ENCODE results near the gene TYROBP.

TYROBP gene

DNA sequence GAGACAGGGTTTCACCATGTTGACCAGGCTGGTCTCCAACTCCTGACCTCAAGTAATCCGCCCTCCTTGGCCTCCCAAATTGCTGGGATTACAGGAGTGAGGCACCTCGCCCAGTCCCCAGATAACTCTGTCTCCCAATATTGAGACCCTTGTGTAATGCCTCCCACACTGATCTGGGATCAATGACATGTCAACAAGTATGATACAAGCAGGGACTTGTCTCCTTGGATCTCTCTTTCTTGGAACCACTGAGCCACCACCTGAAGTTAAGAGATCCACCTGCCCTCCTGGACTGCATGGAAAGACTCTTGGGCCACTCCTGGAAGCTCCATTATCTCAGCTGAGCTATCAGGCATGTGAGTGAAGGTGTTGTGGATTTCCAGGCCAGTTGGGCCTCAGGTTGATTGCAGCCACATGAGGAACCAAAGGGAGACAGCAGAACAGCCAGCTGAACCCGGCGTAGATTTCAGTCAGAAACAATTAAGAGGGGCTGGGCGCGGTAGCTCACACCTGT is 22.8 kb downstream of the TYROBP start:
- no peaks in the 10 kb centered on the region for H3K79me2 ChIP-seq (ENCODE audit: insufficient read depth, low read depth)
- H3K27me3 ChIP-seq (ENCODE audit: insufficient read depth, low read depth): peaks cover 5% of the 10 kb centered on the region; the same call in 1 of the 2 replicates
- H3K4me1 ChIP-seq (ENCODE audit: low read depth, poor library complexity, severe bottlenecking): peaks cover 5% of the 10 kb centered on the region
- no peak overlapping the region for H3K9ac ChIP-seq
- no peak overlapping the region for H3K27ac ChIP-seq
- H3K4me3 ChIP-seq (IDR thresholded peaks at IDR 0.05; ENCODE audit: insufficient read depth, low read depth, low read length): no peak overlapping the region
- no peak overlapping the region for H3K4me2 ChIP-seq
- no peak overlapping the region for H2AFZ ChIP-seq (ENCODE audit: low read depth)
- H3K36me3 ChIP-seq (ENCODE audit: insufficient read depth): no peaks in the 10 kb centered on the region
- TF ChIP-seq, protein P1, sequence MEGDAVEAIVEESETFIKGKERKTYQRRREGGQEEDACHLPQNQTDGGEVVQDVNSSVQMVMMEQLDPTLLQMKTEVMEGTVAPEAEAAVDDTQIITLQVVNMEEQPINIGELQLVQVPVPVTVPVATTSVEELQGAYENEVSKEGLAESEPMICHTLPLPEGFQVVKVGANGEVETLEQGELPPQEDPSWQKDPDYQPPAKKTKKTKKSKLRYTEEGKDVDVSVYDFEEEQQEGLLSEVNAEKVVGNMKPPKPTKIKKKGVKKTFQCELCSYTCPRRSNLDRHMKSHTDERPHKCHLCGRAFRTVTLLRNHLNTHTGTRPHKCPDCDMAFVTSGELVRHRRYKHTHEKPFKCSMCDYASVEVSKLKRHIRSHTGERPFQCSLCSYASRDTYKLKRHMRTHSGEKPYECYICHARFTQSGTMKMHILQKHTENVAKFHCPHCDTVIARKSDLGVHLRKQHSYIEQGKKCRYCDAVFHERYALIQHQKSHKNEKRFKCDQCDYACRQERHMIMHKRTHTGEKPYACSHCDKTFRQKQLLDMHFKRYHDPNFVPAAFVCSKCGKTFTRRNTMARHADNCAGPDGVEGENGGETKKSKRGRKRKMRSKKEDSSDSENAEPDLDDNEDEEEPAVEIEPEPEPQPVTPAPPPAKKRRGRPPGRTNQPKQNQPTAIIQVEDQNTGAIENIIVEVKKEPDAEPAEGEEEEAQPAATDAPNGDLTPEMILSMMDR (conservative IDR thresholded peaks at IDR 0.05; ENCODE audit: low read depth, low read length): no peak
- H4K20me1 ChIP-seq (ENCODE audit: insufficient read depth): no peaks in the 10 kb centered on the region

DNA sequence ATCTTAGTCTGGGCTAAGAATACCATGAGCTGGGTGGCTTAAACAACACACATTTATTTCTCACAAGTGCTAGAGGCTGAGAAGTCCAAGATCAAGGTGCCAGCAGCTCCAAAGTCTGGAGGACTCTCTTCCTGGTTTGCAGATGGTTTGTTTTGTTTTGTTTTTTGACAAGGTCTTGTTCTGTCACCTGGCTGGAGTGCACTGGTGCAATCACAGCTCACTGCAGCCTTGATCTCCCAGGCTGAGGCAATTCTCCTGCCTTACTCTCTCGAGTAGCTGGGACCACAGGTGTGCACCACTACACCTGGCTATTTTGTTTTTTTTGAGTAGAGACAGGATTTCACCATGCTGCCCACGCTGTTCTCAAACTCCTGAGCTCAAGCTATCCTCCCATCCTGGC is 24.2 kb downstream of the TYROBP start:
- Histone ChIP-seq H3K4me2 (no peak overlapping the region), H3K27me3 (ENCODE audit: insufficient read depth, low read depth) (peaks cover 15% of the 10 kb centered on the region; the same call in 1 of the 2 replicates), H3K27ac (no peak overlapping the region), H3K4me3 (IDR thresholded peaks at IDR 0.05; ENCODE audit: insufficient read depth, low read depth, low read length) (no peak overlapping the region), H3K36me3 (ENCODE audit: insufficient read depth) (no peaks in the 10 kb centered on the region), H2AFZ (ENCODE audit: low read depth) (no peak overlapping the region), H3K79me2 (ENCODE audit: insufficient read depth, low read depth) (no peaks in the 10 kb centered on the region), H3K4me1 (ENCODE audit: low read depth, poor library complexity, severe bottlenecking) (peaks cover 9% of the 10 kb centered on the region), H3K9ac (no peak overlapping the region), H4K20me1 (ENCODE audit: insufficient read depth) (no peaks in the 10 kb centered on the region)
- TF ChIP-seq, protein P1 (conservative IDR thresholded peaks at IDR 0.05; ENCODE audit: low read depth, low read length): no peak

GRCh38 chr19:35882114-35882832 is 25.8 kb downstream of the TYROBP start:
- TF ChIP-seq, protein P1 (conservative IDR thresholded peaks at IDR 0.05; ENCODE audit: low read depth, low read length): peak; percentile 59; the same call in 1 of the 2 replicates
- Histone ChIP-seq H3K79me2 (ENCODE audit: insufficient read depth, low read depth) (no peaks in the 10 kb centered on the region), H3K4me2 (no peak overlapping the region), H3K4me1 (ENCODE audit: low read depth, poor library complexity, severe bottlenecking) (peaks cover 9% of the 10 kb centered on the region), H3K4me3 (IDR thresholded peaks at IDR 0.05; ENCODE audit: insufficient read depth, low read depth, low read length) (no peak overlapping the region), H3K9ac (no peak overlapping the region), H2AFZ (ENCODE audit: low read depth) (no peak overlapping the region), H4K20me1 (ENCODE audit: insufficient read depth) (no peaks in the 10 kb centered on the region), H3K36me3 (ENCODE audit: insufficient read depth) (no peaks in the 10 kb centered on the region), H3K27ac (no peak overlapping the region), H3K27me3 (ENCODE audit: insufficient read depth, low read depth) (peaks cover 32% of the 10 kb centered on the region)

DNA sequence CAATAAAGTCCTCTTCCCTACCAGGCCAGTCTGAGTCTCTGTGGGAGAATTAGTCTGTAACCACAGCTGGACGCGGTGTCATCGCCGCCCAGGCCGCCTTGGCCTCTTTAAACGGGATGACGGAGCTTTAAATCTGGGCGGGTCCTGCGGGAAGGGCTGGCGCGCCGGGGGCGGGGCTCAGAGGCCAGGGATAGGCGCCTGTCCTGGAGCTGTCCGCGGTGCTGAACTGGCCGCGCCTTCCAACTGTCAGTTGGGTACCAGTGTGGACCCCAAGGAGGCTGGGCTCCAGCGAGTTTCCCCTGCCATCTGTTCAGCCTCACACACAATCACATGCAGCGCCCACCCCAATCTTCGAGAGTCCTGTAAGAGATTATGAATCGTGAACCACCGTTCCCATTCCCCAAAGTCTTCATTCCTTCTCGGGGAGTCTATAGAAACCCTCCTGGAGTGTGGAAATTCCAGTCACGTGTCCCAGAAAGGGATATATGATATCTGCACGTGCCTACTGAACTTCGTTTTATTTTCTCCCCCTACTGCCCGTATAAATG is 28.3 kb downstream of the TYROBP start:
- Histone ChIP-seq H3K27ac (no peak overlapping the region), H3K9ac (no peak overlapping the region), H2AFZ (ENCODE audit: low read depth) (no peak overlapping the region), H3K4me3 (IDR thresholded peaks at IDR 0.05; ENCODE audit: insufficient read depth, low read depth, low read length) (no peak overlapping the region), H3K4me2 (no peak overlapping the region), H3K4me1 (ENCODE audit: low read depth, poor library complexity, severe bottlenecking) (peaks cover 9% of the 10 kb centered on the region), H3K79me2 (ENCODE audit: insufficient read depth, low read depth) (no peaks in the 10 kb centered on the region), H4K20me1 (ENCODE audit: insufficient read depth) (no peaks in the 10 kb centered on the region), H3K36me3 (ENCODE audit: insufficient read depth) (no peaks in the 10 kb centered on the region), H3K27me3 (ENCODE audit: insufficient read depth, low read depth) (peaks cover 56% of the 10 kb centered on the region)
- TF ChIP-seq, protein P1 (conservative IDR thresholded peaks at IDR 0.05; ENCODE audit: low read depth, low read length): no peak
